Measurements from ENCODE around the gene DNAH14. TPM values are rescaled to one million over a fixed set of nuclear protein-coding genes. Genes with fewer than 3 reads are reported as not detected.

The DNAH14 gene
- total RNA-seq, 2 donors from 2014 or later, result 36.6 to 41.6 TPM

- Mint-ChIP-seq H3K4me3 (no peak overlapping the region), H3K9me3 (no peaks in the 10 kb centered on the region), H3K27me3 (ENCODE audit: insufficient read depth) (no peaks in the 10 kb centered on the region), H3K4me1 (no peaks in the 10 kb centered on the region), H3K27ac (no peak overlapping the region), H3K36me3 (ENCODE audit: low read depth) (no peaks in the 10 kb centered on the region)
- TF ChIP-seq CTCF (conservative IDR thresholded peaks at IDR 0.05), result no peak
- DNase-seq, result no peak
- Histone ChIP-seq H3K27me3 (ENCODE audit: control insufficient read depth, insufficient read depth, low read length, poor library complexity, severe bottlenecking) (no peaks in the 10 kb centered on the region), H3K9me3 (ENCODE audit: control insufficient read depth, low read length) (peaks cover 4% of the 10 kb centered on the region), H3K4me1 (ENCODE audit: control insufficient read depth, insufficient read depth, low read length) (no peaks in the 10 kb centered on the region), H3K9ac (ENCODE audit: extremely low read depth, low read length, poor library complexity, severe bottlenecking) (no peak overlapping the region), H3K27ac (ENCODE audit: low read depth, low read length) (no peak overlapping the region), H3K36me3 (ENCODE audit: control insufficient read depth, insufficient read depth, low read length) (no peaks in the 10 kb centered on the region), H3K4me3 (ENCODE audit: low read length) (no peak overlapping the region)
- 90 to 100% methylated on average over 1 of the region's 1 CpG for WGBS, 2 experiments (ENCODE audit: insufficient coverage in 1 of 2, insufficient read length in 1 of 2)
Observed at GRCh38 chr1:225155555-225155954, 226.1 kb downstream of the DNAH14 start.

- no peaks in the 10 kb centered on the region for H3K36me3 ChIP-seq (ENCODE audit: control insufficient read depth, insufficient read depth, low read length)
- H3K4me3 Mint-ChIP-seq, result no peak overlapping the region
- no peak overlapping the region for H3K9ac ChIP-seq (ENCODE audit: extremely low read depth, low read length, poor library complexity, severe bottlenecking)
- no peaks in the 10 kb centered on the region for H3K9me3 Mint-ChIP-seq
- TF ChIP-seq CTCF (conservative IDR thresholded peaks at IDR 0.05), result no peak
- no peaks in the 10 kb centered on the region for H3K36me3 Mint-ChIP-seq (ENCODE audit: low read depth)
- H3K4me1 ChIP-seq (ENCODE audit: control insufficient read depth, insufficient read depth, low read length), result no peaks in the 10 kb centered on the region
- H3K4me3 ChIP-seq (ENCODE audit: low read length), result no peak overlapping the region
- no peak overlapping the region for H3K27ac Mint-ChIP-seq
- peaks cover 4% of the 10 kb centered on the region for H3K9me3 ChIP-seq (ENCODE audit: control insufficient read depth, low read length)
- 90 to 94% methylated on average over 2 to 3 of the region's 3 CpGs for WGBS, 2 experiments (ENCODE audit: insufficient coverage in 1 of 2, insufficient read length in 1 of 2)
- no peaks in the 10 kb centered on the region for H3K4me1 Mint-ChIP-seq
- no peaks in the 10 kb centered on the region for H3K27me3 ChIP-seq (ENCODE audit: control insufficient read depth, insufficient read depth, low read length, poor library complexity, severe bottlenecking)
- no peaks in the 10 kb centered on the region for H3K27me3 Mint-ChIP-seq (ENCODE audit: insufficient read depth)
- DNase-seq, result no peak
- no peak overlapping the region for H3K27ac ChIP-seq (ENCODE audit: low read depth, low read length)
Observed at GRCh38 chr1:225156254-225156653, 226.8 kb downstream of the DNAH14 start.

DNA sequence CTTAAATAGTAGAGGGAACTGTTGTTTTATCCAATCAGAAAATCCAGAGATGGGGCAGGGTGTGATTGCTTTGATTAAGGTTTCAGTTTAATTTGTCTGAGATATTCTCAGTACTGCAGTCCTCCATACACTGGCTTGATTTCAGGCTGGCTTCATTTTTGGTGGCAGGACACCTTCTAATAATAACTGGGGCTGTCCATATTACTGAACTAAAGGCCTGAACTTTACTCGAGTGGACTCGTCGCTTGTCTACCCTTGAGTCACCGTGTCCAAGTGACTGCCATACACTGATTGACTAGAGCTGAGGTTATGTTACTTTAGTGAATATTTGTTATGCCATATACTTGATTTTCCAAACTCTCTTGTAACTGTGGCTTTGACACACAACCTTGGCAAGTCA is 228.8 kb downstream of the DNAH14 start:
- DNase-seq, result no peak
- Mint-ChIP-seq H3K4me1 (no peaks in the 10 kb centered on the region), H3K27me3 (ENCODE audit: insufficient read depth) (no peaks in the 10 kb centered on the region), H3K27ac (no peak overlapping the region), H3K4me3 (no peak overlapping the region), H3K9me3 (no peaks in the 10 kb centered on the region), H3K36me3 (ENCODE audit: low read depth) (no peaks in the 10 kb centered on the region)
- H3K9me3 ChIP-seq (ENCODE audit: control insufficient read depth, low read length), result peaks cover 4% of the 10 kb centered on the region
- no peaks in the 10 kb centered on the region for H3K27me3 ChIP-seq (ENCODE audit: control insufficient read depth, insufficient read depth, low read length, poor library complexity, severe bottlenecking)
- no peak for TF ChIP-seq CTCF (conservative IDR thresholded peaks at IDR 0.05)
- H3K9ac ChIP-seq (ENCODE audit: extremely low read depth, low read length, poor library complexity, severe bottlenecking), result no peak overlapping the region
- WGBS, 2 experiments (ENCODE audit: insufficient coverage in 1 of 2, insufficient read length in 1 of 2), result 93 to 100% methylated on average over 1 to 4 of the region's 4 CpGs
- H3K4me3 ChIP-seq (ENCODE audit: low read length), result no peak overlapping the region
- H3K36me3 ChIP-seq (ENCODE audit: control insufficient read depth, insufficient read depth, low read length), result no peaks in the 10 kb centered on the region
- H3K4me1 ChIP-seq (ENCODE audit: control insufficient read depth, insufficient read depth, low read length), result no peaks in the 10 kb centered on the region
- H3K27ac ChIP-seq (ENCODE audit: low read depth, low read length), result no peak overlapping the region
